ENCODE data around the gene TRIM71. TPM values are rescaled to one million over a fixed set of nuclear protein-coding genes. Genes with fewer than 3 reads are reported as not detected.
"Not testable (repeated sequence)": the region's sequence is repeated elsewhere in the genome, so short reads cannot be mapped to it uniquely, and the experiment has no call there.

TRIM71 gene
- total RNA-seq, 1 donor from 2014 or later: 17.2 TPM

DNA sequence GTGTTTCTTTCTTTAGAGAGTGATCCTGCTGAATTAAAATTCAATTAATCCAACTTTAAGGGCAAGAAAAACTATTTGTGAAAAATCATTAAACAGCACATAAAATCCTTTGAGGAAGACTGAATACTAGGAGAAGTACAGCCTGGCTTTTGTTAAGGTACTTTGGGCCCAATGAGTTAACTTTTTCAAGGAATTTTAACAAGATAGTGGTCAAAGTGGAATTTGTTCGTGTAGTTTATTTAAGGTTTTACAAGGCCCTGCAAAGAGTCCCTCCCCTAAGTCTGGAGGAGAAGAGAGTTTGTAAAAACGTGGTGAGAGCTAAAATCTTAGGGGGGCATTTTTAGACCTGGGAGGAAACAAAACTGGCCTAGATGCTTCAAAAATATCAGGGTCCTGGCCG is 26.0 kb upstream of the TRIM71 start:
- TF ChIP-seq, protein P1, sequence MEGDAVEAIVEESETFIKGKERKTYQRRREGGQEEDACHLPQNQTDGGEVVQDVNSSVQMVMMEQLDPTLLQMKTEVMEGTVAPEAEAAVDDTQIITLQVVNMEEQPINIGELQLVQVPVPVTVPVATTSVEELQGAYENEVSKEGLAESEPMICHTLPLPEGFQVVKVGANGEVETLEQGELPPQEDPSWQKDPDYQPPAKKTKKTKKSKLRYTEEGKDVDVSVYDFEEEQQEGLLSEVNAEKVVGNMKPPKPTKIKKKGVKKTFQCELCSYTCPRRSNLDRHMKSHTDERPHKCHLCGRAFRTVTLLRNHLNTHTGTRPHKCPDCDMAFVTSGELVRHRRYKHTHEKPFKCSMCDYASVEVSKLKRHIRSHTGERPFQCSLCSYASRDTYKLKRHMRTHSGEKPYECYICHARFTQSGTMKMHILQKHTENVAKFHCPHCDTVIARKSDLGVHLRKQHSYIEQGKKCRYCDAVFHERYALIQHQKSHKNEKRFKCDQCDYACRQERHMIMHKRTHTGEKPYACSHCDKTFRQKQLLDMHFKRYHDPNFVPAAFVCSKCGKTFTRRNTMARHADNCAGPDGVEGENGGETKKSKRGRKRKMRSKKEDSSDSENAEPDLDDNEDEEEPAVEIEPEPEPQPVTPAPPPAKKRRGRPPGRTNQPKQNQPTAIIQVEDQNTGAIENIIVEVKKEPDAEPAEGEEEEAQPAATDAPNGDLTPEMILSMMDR (IDR thresholded peaks at IDR 0.05; ENCODE audit: insufficient read depth, low read depth, low read length): no peak
- no peak for TF ChIP-seq EZH2 (IDR thresholded peaks at IDR 0.05; ENCODE audit: insufficient read depth, low read length)
- H3K27me3 ChIP-seq (ENCODE audit: insufficient read depth, low read length): peaks cover 2% of the 10 kb centered on the region
- no peak overlapping the region for H3K4me2 ChIP-seq (ENCODE audit: low read length)
- H3K9me3 ChIP-seq (ENCODE audit: insufficient read depth, low read depth, low read length): no peaks in the 10 kb centered on the region
- no peak overlapping the region for H3K4me3 Mint-ChIP-seq (ENCODE audit: unreplicated experiment)
- FAIRE-seq: no peak
- H3K27me3 Mint-ChIP-seq (ENCODE audit: low read depth, unreplicated experiment): peaks cover 2% of the 10 kb centered on the region
- H3K36me3 ChIP-seq (ENCODE audit: insufficient read depth, low read length): no peaks in the 10 kb centered on the region
- H3K9me3 Mint-ChIP-seq (ENCODE audit: unreplicated experiment): no peaks in the 10 kb centered on the region
- H2AFZ ChIP-seq (ENCODE audit: low read depth, low read length): no peak overlapping the region
- peaks cover 2% of the 10 kb centered on the region for H3K36me3 Mint-ChIP-seq (ENCODE audit: low read depth, unreplicated experiment)
- no peaks in the 10 kb centered on the region for H3K4me1 ChIP-seq (ENCODE audit: insufficient read depth, low read length)
- H3K79me2 ChIP-seq (ENCODE audit: insufficient read depth, low read length): no peaks in the 10 kb centered on the region
- no peak overlapping the region for H3K27ac Mint-ChIP-seq (ENCODE audit: unreplicated experiment)
- no peak for DNase-seq (ENCODE audit: low read depth)
- H3K9ac ChIP-seq (ENCODE audit: low read length): no peak overlapping the region
- H3K4me3 ChIP-seq (ENCODE audit: insufficient read depth, low read depth, low read length): no peak overlapping the region
- no peak overlapping the region for H3K27ac ChIP-seq (ENCODE audit: low read depth, low read length)
- no peaks in the 10 kb centered on the region for H4K20me1 ChIP-seq (ENCODE audit: insufficient read depth, low read length)
- H3K4me1 Mint-ChIP-seq (ENCODE audit: low read depth, unreplicated experiment): peaks cover 14% of the 10 kb centered on the region

DNA sequence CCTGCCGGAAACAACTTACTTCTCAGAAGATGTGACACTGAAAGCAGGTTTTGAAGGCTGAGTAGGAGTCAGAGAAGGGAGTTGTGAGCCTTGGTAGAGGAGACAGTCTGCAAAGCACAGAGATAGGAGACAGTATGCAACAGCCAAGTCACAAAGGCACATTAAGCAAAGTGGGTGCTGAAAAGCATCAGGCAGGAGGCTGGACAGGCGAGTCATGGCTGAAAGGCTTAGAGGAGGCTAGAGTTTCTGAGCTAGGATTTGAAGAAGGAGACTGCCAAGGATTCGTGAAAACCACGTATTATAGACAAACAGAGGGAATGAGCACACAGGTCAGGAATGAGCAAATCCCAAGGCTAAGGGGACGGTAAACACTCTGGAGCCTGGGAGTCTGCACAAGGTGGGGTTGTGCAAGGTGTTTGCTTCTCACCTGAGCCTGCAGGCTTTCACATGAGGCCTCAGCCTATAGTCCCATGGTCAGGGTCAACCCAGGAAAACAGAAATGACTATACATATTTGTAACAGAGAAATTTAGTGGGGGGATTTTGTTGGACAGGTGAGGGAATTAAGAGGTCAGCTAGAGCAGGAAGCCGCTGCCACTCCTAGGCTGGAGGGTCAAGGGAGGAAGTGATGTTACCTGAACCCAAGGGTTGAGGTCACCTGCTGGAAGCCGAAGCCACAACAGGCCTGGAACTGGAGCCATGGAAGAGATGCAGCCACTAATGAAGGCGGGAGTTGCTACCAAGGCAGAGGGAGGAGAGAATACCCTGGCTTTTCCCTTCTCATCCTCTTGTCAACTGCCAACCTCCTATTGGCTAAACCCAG is 23.1 kb upstream of the TRIM71 start:
- peak overlapping the region; percentile 67 for H3K27ac Mint-ChIP-seq (ENCODE audit: unreplicated experiment)
- Histone ChIP-seq H3K79me2 (ENCODE audit: insufficient read depth, low read length) (no peaks in the 10 kb centered on the region), H3K27ac (ENCODE audit: low read depth, low read length) (no peak overlapping the region), H3K9me3 (ENCODE audit: insufficient read depth, low read depth, low read length) (no peaks in the 10 kb centered on the region), H3K4me3 (ENCODE audit: insufficient read depth, low read depth, low read length) (no peak overlapping the region), H3K4me1 (ENCODE audit: insufficient read depth, low read length) (no peaks in the 10 kb centered on the region), H3K36me3 (ENCODE audit: insufficient read depth, low read length) (no peaks in the 10 kb centered on the region), H2AFZ (ENCODE audit: low read depth, low read length) (no peak overlapping the region), H4K20me1 (ENCODE audit: insufficient read depth, low read length) (no peaks in the 10 kb centered on the region), H3K27me3 (ENCODE audit: insufficient read depth, low read length) (peaks cover 2% of the 10 kb centered on the region), H3K4me2 (ENCODE audit: low read length) (no peak overlapping the region), H3K9ac (ENCODE audit: low read length) (no peak overlapping the region)
- no peaks in the 10 kb centered on the region for H3K36me3 Mint-ChIP-seq (ENCODE audit: low read depth, unreplicated experiment)
- DNase-seq (ENCODE audit: low read depth) (peak; percentile 35), FAIRE-seq (no peak)
- H3K9me3 Mint-ChIP-seq (ENCODE audit: unreplicated experiment): no peaks in the 10 kb centered on the region
- H3K4me3 Mint-ChIP-seq (ENCODE audit: unreplicated experiment): no peak overlapping the region
- peaks cover 18% of the 10 kb centered on the region for H3K4me1 Mint-ChIP-seq (ENCODE audit: low read depth, unreplicated experiment)
- H3K27me3 Mint-ChIP-seq (ENCODE audit: low read depth, unreplicated experiment): no peaks in the 10 kb centered on the region
- TF ChIP-seq, protein P1 (IDR thresholded peaks at IDR 0.05; ENCODE audit: insufficient read depth, low read depth, low read length): no peak
- no peak for TF ChIP-seq EZH2 (IDR thresholded peaks at IDR 0.05; ENCODE audit: insufficient read depth, low read length)

DNA sequence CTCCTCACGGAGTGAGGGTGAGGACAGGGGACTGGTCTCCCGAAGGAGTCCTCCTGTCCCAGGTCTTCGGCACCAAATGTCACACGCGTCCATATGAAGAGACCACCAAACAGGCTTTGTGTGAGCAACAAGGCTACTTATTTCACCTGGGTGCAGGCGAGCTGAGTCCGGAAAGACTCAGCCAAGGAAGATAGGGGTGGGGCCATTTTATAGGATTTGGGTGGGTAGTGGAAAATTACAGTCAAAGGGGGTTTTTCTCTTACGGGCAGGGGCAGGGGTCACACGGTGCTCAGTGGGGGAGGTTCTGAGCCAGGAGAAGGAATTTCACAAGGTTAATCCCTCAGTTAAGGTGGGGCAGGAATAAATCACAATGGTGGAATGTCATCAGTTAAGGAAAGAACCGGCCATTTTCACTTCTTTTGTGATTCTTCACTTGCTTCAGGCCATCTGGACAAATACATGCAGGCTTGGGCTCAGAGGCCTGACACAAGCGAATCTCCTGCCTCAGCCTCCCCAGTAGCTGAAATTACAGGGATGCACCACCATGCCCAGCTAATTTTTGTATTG is 21.3 kb upstream of the TRIM71 start:
- H3K79me2 ChIP-seq (ENCODE audit: insufficient read depth, low read length); H3K27me3 ChIP-seq (ENCODE audit: insufficient read depth, low read length); H3K36me3 ChIP-seq (ENCODE audit: insufficient read depth, low read length); FAIRE-seq; H3K4me3 Mint-ChIP-seq (ENCODE audit: unreplicated experiment); H3K9me3 Mint-ChIP-seq (ENCODE audit: unreplicated experiment); H4K20me1 ChIP-seq (ENCODE audit: insufficient read depth, low read length); H3K9me3 ChIP-seq (ENCODE audit: insufficient read depth, low read depth, low read length); H3K36me3 Mint-ChIP-seq (ENCODE audit: low read depth, unreplicated experiment); DNase-seq (ENCODE audit: low read depth); H3K27me3 Mint-ChIP-seq (ENCODE audit: low read depth, unreplicated experiment); H3K4me2 ChIP-seq (ENCODE audit: low read length); H3K4me1 ChIP-seq (ENCODE audit: insufficient read depth, low read length); H3K9ac ChIP-seq (ENCODE audit: low read length); H2AFZ ChIP-seq (ENCODE audit: low read depth, low read length); H3K27ac ChIP-seq (ENCODE audit: low read depth, low read length); H3K4me3 ChIP-seq (ENCODE audit: insufficient read depth, low read depth, low read length): not testable (repeated sequence)
- peak overlapping the region; percentile 49 for H3K27ac Mint-ChIP-seq (ENCODE audit: unreplicated experiment)
- H3K4me1 Mint-ChIP-seq (ENCODE audit: low read depth, unreplicated experiment): peaks cover 23% of the 10 kb centered on the region

All from astrocyte (in vitro differentiated cells and primary cell).